Stimulated activated naive CD4-positive, alpha-beta T cell (primary cell): ENCODE data around the gene IGFALS.

ENCODE experiments used
- DNase-seq, 6 experiments: peaks; one replicate each; lab custom pipeline; 2025; lab: John Stamatoyannopoulos, UW

The IGFALS gene

DNA sequence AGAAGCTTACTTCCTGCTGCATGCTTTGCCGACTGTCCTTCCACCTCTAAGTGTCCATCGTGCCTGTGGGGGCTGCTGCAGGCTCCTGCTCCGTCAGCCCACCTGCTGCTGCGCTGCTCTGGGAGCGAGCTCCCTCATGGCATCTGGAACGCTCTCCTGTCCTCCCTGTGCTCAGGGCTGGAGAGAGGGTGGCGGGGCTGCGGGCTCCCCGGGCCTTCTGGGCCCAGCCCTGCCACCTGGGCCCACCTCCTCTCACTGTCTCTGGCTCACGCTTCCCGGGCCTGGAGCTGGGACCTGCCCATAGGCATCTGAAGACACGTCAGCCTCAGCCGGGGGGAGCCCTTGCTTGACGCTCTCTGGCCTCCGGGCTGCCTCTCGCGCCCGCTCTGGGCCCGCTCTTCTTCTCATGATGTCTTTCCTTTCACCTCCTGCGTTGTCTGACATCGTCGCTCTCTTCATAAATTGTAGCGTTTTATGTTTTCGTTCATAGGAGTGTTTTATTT, 49.1 kb downstream of the IGFALS start:
- no peak for DNase-seq

DNA sequence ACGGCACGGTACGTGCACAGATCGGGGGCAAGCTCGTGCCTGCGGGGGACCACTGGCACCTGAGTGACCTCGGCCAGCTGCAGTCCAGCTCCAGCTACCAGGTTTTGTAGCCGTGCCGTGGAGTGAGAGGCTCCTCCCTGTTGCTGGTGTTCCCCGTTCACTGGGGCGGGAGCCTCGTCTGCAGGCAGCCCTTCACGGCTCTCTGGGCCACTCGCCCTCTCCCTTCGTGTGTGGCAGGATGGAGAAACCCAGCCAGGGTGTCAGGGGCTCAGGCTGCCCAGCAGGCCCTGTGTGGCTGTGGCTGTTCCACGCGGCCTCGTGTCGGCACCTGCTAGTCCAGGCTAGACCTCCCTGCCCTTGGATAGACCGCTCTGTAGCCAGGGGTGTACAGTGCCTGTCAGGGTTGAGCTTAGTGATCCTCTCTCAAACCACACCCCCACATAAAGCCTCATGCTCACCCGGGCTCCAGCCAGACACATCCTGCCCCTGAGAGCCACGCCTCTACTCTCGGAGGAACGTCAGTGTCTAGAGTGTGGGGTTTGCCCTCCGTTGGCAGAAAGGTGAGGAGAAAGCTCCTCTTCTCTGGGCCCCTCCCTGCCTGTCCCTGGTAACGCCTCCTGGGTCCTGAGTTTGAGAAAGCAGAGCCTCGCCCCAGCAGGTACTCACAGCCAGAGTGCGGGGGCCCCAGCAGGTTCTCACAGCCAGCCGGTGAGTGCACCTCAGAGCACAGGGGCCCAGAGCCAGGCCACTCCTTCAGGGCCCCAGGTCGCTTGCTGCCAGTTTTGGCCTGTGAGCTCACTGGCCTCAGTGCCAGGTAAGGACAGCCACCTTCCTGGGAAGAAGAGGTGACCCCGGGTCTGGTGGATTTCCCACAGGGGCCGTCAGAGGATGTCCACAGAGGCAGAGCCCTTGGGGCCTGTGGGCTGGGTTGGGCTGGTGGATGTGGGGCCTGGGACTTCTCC, 49.8 kb downstream of the IGFALS start:
- no peak for DNase-seq

DNA sequence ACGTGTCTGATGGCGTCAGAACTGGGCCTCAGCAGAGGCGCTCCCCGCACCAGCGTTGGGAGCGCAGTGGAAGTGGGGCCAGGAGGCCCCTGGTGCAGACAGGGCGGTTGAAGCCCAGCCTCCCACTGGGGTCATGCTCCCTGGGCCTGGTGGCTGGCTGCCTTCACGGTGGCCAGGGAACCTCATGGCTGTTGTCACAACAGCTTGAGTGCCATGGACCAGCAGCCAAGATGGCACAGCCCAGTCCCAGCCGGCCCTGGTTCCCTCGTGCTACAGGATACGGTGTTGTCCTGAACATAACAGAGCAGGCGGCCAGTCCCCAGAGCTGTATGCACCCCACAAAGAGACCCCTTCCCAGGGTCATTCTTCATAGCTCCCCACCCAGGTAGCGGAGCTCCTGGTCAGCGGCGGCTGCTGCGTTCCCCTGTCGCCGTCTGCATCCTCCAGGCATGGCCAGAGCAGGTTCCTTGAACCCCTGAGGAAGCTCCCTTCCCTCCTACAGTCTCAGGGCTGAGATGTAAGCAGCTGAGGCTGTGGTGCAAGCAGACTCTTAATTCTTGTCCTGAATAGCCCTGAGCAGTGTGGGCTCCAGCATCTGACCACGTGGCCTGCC, 51.8 kb downstream of the IGFALS start:
- no peak for DNase-seq

DNA sequence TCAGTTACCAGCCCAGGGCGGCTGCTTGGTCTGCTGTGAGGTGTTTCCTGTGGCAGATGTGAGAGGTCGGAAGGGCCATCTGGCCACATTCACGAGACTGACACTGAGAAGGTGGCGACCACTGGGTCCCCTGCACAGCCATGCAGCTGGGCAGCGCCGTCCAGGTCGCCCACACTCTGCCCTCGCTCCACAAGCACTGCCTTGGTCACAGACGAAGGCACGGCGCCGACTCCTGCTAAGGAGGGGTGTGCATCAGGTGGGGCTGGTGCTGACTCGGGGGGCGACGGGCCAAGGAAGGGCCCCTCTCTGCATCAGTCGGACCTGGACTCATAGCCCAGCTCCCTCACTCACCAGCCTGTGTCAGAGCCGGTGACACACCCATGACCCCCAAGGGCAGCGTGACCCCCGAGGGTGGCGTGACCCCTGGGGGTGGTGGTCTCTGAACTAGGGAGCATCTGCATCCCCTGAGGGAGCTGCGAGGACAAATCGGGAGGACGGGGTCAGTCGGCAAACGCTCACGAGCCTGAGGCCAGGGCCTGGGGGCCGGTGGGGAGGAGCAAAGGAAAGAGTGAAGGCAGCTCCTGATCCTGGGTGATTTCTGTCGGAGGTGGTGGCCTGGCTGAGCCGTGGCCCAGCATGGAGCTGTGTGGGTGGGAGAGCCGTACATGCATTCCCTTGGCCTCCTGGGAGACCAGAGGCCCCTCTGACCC, 52.6 kb downstream of the IGFALS start:
- DNase-seq, result no peak
